Kidney (tissue), 14 donors: ENCODE measurements around the gene THRB. TPM values are rescaled to one million over a fixed set of nuclear protein-coding genes. Genes with fewer than 3 reads are reported as not detected.

ENCODE experiments used
- DNase-seq, 5 donors: peaks; one replicate each; pipeline ENCODE4 v3.0.0-alpha.2; 2013 to 2020
- FAIRE-seq: peaks from 2 replicates; lab custom pipeline; 2012; peaks lifted over from hg19 to GRCh38; lab: Jason Lieb, UNC
- H3K27ac ChIP-seq, 2 donors: one replicate each; pipeline ENCODE4 v1.7.0; 2013; ENCODE audit warnings: low read depth in 2 of 2, low read length in 2 of 2, inconsistent platforms in 1 of 2
- H3K27me3 ChIP-seq: one replicate; pipeline ENCODE4 v1.7.1; 2013; ENCODE audit warnings: low read length, inconsistent platforms; ENCODE audit not compliant: control insufficient read depth, insufficient read depth
- H3K36me3 ChIP-seq, 3 donors: one replicate each; pipeline versions ENCODE4 v1.7.0 to v1.7.1; 2013; ENCODE audit warnings: low read length in 3 of 3, control low read depth in 1 of 3, inconsistent platforms in 1 of 3; ENCODE audit not compliant: insufficient read depth in 3 of 3, control insufficient read depth in 2 of 3
- H3K4me1 ChIP-seq, 3 donors: one replicate each; pipeline versions ENCODE4 v1.7.0 to v1.7.1; 2013; ENCODE audit warnings: low read length in 3 of 3, inconsistent platforms in 1 of 3, low read depth in 1 of 3; ENCODE audit not compliant: control insufficient read depth in 2 of 3, insufficient read depth in 2 of 3
- H3K4me3 ChIP-seq, 3 donors: one replicate each; pipeline versions ENCODE4 v1.7.0 to v1.8.1; 2013; ENCODE audit warnings: low read length in 3 of 3, control low read depth in 1 of 3, inconsistent platforms in 1 of 3
- H3K9ac ChIP-seq, 3 donors: one replicate each; pipeline versions ENCODE4 v1.7.0 to v1.7.1; 2013; ENCODE audit warnings: low read length in 3 of 3, control low read depth in 1 of 3, inconsistent platforms in 1 of 3
- H3K9me3 ChIP-seq, 3 donors: one replicate each; pipeline versions ENCODE4 v1.7.0 to v1.7.1; 2013; ENCODE audit warnings: low read length in 3 of 3, control low read depth in 1 of 3, inconsistent platforms in 1 of 3; ENCODE audit not compliant: control insufficient read depth in 2 of 3, insufficient read depth in 1 of 3
- intact Hi-C: fragments of 100-400 bp; cut with DNase I; formaldehyde crosslinking; loops from one replicate; pipeline ENCODE4 v1.11.1; 2022
- polyA plus RNA-seq: library from polyadenylated mRNA; stranded (reverse); fragments of 350-450 nt; fragmentation: Illumina TruSeq; extraction: RNeasy Lipid Tissue Mini Kit (QIAGEN cat#74804); gene quantifications from one replicate; pipeline ENCODE4 v1.2.3, GENCODE V29; 2014; ENCODE audit warnings: low read depth, low replicate concordance; ENCODE audit not compliant: insufficient read depth
- total RNA-seq: library from RNA; stranded (reverse); fragmentation: NEBNext Ultra II Directional; extraction: Animal tissue kit (Norgen Biotek cat#: 25700); gene quantifications from one replicate; pipeline ENCODE4 v1.2.1, GENCODE V29; 2021
- TF ChIP-seq, protein P1 (sequence below): IDR thresholded peaks from 3 replicates; pipeline ENCODE4 v1.5.1; 2012; ENCODE audit warnings: mild to moderate bottlenecking, moderate library complexity, borderline replicate concordance; ENCODE audit not compliant: insufficient read depth; ENCODE audit errors: extremely low read depth
- donor health status: control.
- donor health status: control.
- donor health status: control.
- donor health status: control.
- donor health status: control.
- donor health status: DM: yes; HTN: yes; CAD: no.
- donor health status: Normal renal cell carcinoma (clear cell type).

The THRB gene
- total and polyA plus RNA-seq, 2 donors from 2014 or later = 4.5 to 17.2 TPM

DNA sequence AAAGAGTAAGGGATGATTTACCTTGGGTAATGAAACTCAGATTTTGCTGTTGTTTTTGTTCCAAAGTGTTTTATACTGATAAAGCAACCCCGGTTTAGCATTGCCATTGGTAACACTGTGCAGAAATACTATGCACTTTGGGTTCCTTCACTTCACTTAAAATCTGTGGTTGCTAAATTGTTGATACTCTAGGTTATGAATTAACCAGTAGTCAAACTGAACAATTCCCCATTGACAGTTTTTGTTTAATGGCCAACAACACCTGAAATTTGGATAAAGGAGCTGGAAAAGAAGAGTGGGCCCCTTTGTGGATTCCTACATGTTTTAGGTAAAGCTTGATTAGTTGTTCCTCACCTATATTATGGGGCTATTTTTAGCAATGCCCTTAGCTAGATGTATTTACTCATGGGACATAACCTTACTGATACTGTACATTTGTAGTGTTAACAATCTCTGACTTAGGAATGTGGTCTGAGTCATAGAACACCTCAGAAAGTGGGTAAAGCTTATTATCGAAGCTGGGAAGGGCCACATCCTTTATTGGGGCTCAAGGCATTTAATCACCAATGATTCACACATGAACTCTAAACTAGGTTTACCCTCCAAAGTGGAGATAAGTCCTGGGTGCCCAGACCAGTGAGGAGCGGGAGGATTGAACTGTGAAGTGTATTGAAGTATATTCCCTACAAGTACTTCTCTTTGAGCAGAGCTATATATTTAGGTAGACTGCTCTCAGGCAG, 29.5 kb upstream of the THRB start:
- TF ChIP-seq, protein P1, sequence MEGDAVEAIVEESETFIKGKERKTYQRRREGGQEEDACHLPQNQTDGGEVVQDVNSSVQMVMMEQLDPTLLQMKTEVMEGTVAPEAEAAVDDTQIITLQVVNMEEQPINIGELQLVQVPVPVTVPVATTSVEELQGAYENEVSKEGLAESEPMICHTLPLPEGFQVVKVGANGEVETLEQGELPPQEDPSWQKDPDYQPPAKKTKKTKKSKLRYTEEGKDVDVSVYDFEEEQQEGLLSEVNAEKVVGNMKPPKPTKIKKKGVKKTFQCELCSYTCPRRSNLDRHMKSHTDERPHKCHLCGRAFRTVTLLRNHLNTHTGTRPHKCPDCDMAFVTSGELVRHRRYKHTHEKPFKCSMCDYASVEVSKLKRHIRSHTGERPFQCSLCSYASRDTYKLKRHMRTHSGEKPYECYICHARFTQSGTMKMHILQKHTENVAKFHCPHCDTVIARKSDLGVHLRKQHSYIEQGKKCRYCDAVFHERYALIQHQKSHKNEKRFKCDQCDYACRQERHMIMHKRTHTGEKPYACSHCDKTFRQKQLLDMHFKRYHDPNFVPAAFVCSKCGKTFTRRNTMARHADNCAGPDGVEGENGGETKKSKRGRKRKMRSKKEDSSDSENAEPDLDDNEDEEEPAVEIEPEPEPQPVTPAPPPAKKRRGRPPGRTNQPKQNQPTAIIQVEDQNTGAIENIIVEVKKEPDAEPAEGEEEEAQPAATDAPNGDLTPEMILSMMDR = no peak
- DNase-seq (no peak), FAIRE-seq (no peak)
- Histone ChIP-seq H3K9me3 (no peaks in the 10 kb centered on the region), H3K4me1 (peaks cover 0 to 9% (median 3%) of the 10 kb centered on the region in 3 donors), H3K36me3 (no peaks in the 10 kb centered on the region), H3K27ac (no peak overlapping the region), H3K9ac (no peak overlapping the region), H3K4me3 (no peak overlapping the region), H3K27me3 (peaks cover 8% of the 10 kb centered on the region)
- intact Hi-C loops = no loop called here

DNA sequence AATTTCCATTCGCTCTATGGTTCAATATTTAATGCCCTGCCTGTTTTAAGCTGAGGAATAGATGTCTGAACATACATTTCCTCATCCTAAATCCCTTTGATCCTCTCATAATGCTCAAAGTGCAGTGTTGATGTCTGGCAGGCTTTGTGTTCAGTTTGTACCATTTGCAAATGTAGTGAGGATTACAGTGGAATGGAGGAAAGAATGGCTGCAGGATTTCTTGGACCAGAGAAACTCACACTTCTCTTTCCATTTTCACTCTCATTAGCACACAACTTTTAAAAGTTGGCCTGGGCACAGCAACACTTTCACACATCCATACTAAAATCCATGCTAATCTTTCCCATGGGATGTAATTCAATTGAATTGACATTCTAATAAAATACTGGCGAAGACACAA, 28.6 kb upstream of the THRB start:
- Histone ChIP-seq H3K4me3 (no peak overlapping the region), H3K27me3 (peaks cover 13% of the 10 kb centered on the region), H3K27ac (no peak overlapping the region), H3K9me3 (no peaks in the 10 kb centered on the region), H3K36me3 (no peaks in the 10 kb centered on the region), H3K9ac (no peak overlapping the region), H3K4me1 (peaks cover 0 to 9% (median 3%) of the 10 kb centered on the region in 3 donors)
- no peak for DNase-seq
- intact Hi-C loops = no loop called here
- no peak for FAIRE-seq
- TF ChIP-seq, protein P1 = no peak

DNA sequence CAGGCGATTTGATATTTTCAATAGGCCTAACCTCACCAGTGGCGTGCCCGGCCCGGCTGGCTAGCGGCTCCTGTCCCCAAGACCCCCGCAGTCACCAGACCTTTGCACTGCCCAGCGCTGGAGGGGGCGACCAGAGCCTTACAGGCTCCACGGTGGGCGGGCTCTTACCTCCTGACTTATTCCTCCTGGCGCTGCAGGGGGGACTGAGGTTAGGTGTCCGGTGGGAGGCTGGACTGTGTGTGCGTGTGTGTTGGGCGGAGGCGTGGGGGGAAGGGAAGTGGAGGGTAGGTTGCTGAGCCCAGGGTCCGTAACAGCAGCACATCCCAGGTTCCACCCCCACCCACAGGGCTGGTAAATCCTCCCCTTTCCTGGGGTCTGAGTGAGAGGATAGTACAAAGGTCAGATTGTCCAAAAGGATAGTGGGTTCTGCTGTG, 27.5 kb upstream of the THRB start:
- H3K9me3 ChIP-seq = no peaks in the 10 kb centered on the region
- intact Hi-C loops = no loop called here
- H3K4me1 ChIP-seq = peaks cover 0 to 9% (median 3%) of the 10 kb centered on the region in 3 donors
- peak in 4 of 5 donors; percentile 57 to 74 (median 64) for DNase-seq
- H3K36me3 ChIP-seq = no peaks in the 10 kb centered on the region
- peak overlapping the region; percentile 42 to 68 (median 68) for H3K4me3 ChIP-seq
- no peak for FAIRE-seq
- peak overlapping the region in 2 of 3 donors; percentile 21 to 66 for H3K9ac ChIP-seq
- H3K27ac ChIP-seq = peak overlapping the region in 1 of 2 donors; percentile 35
- TF ChIP-seq, protein P1 = no peak
- peaks cover 13% of the 10 kb centered on the region for H3K27me3 ChIP-seq
